Adrenal gland (tissue), 5 donors: ENCODE results near the gene PGS1.

ENCODE experiments used
- CTCF ChIP-seq, 6 experiments: fragments of 450-650 bp in 4 of 6; fragments of 200-600 bp in 2 of 6; sonication (generic) in 1 of 6; IDR thresholded peaks; 1 replicate in 5 of 6; 2 replicates in 1 of 6; pipeline versions ENCODE4 v1.5.1 to v1.8.0; 2016 to 2021; ENCODE audit warnings: antibody characterized with exemption in 6 of 6, mild to moderate bottlenecking in 2 of 6, moderate library complexity in 1 of 6
- POLR2A ChIP-seq, 2 donors: fragments of 450-650 bp; IDR thresholded peaks; one replicate each; pipeline ENCODE4 v1.6.1; 2017; ENCODE audit warnings: antibody characterized with exemption in 2 of 2, mild to moderate bottlenecking in 2 of 2, moderate library complexity in 1 of 2
- donor health status: DM: no; HTN: no; CAD: no.

GRCh38 chr17:78399693-78400144 is 21.3 kb downstream of the PGS1 start:
- TF ChIP-seq CTCF (IDR thresholded peaks at IDR 0.05), result no peak
- TF ChIP-seq POLR2A (IDR thresholded peaks at IDR 0.05), result no peak
